Trophoblast cell (in vitro differentiated cells and primary cell): ENCODE measurements around the gene GLIPR1.
"Not testable (repeated sequence)": the region's sequence is repeated elsewhere in the genome, so short reads cannot be mapped to it uniquely, and the experiment has no call there.

Source experiments
- DNase-seq, 2 donors: peaks; one replicate each; pipeline ENCODE4 v3.0.0-alpha.2; 2016
- H2AFZ ChIP-seq: 2 replicates; pipeline ENCODE4 v1.6.1; 2013; ENCODE audit warnings: low read length, moderate library complexity, mild to moderate bottlenecking; ENCODE audit not compliant: insufficient read depth, poor library complexity
- H2AK5ac ChIP-seq: 2 replicates; pipeline ENCODE4 v1.6.1; 2013; ENCODE audit warnings: mild to moderate bottlenecking, low read length
- H2BK120ac ChIP-seq: 2 replicates; pipeline ENCODE4 v1.6.1; 2013; ENCODE audit warnings: low read length, mild to moderate bottlenecking, moderate library complexity; ENCODE audit not compliant: insufficient read depth, poor library complexity
- H2BK12ac ChIP-seq: 2 replicates; pipeline ENCODE4 v1.6.1; 2013; ENCODE audit warnings: mild to moderate bottlenecking, low read length, moderate library complexity
- H2BK5ac ChIP-seq: 2 replicates; pipeline ENCODE4 v1.6.1; 2013; ENCODE audit warnings: low read length, low read depth, moderate library complexity, mild to moderate bottlenecking; ENCODE audit not compliant: poor library complexity
- H3K14ac ChIP-seq: 2 replicates; pipeline ENCODE4 v1.6.1; 2013; ENCODE audit warnings: mild to moderate bottlenecking, low read length
- H3K18ac ChIP-seq: 2 replicates; pipeline ENCODE4 v1.6.1; 2013; ENCODE audit warnings: mild to moderate bottlenecking, low read length
- H3K23ac ChIP-seq: 2 replicates; pipeline ENCODE4 v1.6.1; 2013; ENCODE audit warnings: low read length
- H3K27ac ChIP-seq: 2 replicates; pipeline ENCODE4 v1.5.1; 2013; ENCODE audit warnings: low read depth, mild to moderate bottlenecking, inconsistent platforms, low read length, moderate library complexity
- H3K27me3 ChIP-seq: 2 replicates; pipeline ENCODE4 v1.6.1; 2013; ENCODE audit warnings: inconsistent platforms, mild to moderate bottlenecking, low read length, moderate library complexity; ENCODE audit not compliant: insufficient read depth
- H3K36me3 ChIP-seq, 2 experiments: 1 replicate in 1 of 2; 2 replicates in 1 of 2; pipeline ENCODE4 v1.6.1; 2013; ENCODE audit warnings: low read length in 2 of 2, mild to moderate bottlenecking in 2 of 2, moderate library complexity in 1 of 2; ENCODE audit not compliant: insufficient read depth in 2 of 2, control insufficient read depth in 1 of 2
- H3K4ac ChIP-seq: 2 replicates; pipeline ENCODE4 v1.6.1; 2013; ENCODE audit warnings: low read depth, mild to moderate bottlenecking, low read length, moderate library complexity
- H3K4me1 ChIP-seq, 2 experiments: 1 replicate in 1 of 2; 2 replicates in 1 of 2; pipeline ENCODE4 v1.6.1; 2013; ENCODE audit warnings: low read length in 2 of 2, mild to moderate bottlenecking in 2 of 2, moderate library complexity in 1 of 2; ENCODE audit not compliant: insufficient read depth in 2 of 2, control insufficient read depth in 1 of 2
- H3K4me2 ChIP-seq: 2 replicates; pipeline ENCODE4 v1.6.1; 2013; ENCODE audit warnings: inconsistent platforms, mild to moderate bottlenecking, low read length, moderate library complexity
- H3K4me3 ChIP-seq: 2 replicates; pipeline ENCODE4 v1.5.1; 2013; ENCODE audit warnings: mild to moderate bottlenecking, low read depth, low read length, inconsistent platforms
- H3K79me1 ChIP-seq: one replicate; pipeline ENCODE4 v1.6.1; 2013; ENCODE audit warnings: low read length
- H3K79me2 ChIP-seq: 2 replicates; pipeline ENCODE4 v1.6.1; 2013; ENCODE audit warnings: low read length, mild to moderate bottlenecking; ENCODE audit not compliant: control insufficient read depth, insufficient read depth, poor library complexity
- H3K9ac ChIP-seq: 2 replicates; pipeline ENCODE4 v1.6.1; 2013; ENCODE audit warnings: mild to moderate bottlenecking, low read length
- H3K9me3 ChIP-seq: 2 replicates; pipeline ENCODE4 v1.6.1; 2013; ENCODE audit warnings: low read depth, mild to moderate bottlenecking, control low read depth, inconsistent platforms, low read length; ENCODE audit not compliant: insufficient read depth
- H4K12ac ChIP-seq: 2 replicates; pipeline ENCODE4 v1.6.1; 2013; ENCODE audit warnings: low read depth, mild to moderate bottlenecking, low read length, moderate library complexity
- H4K8ac ChIP-seq: 2 replicates; pipeline ENCODE4 v1.6.1; 2013; ENCODE audit warnings: low read depth, mild to moderate bottlenecking, low read length, moderate library complexity
- H4K91ac ChIP-seq: one replicate; pipeline ENCODE4 v1.6.1; 2013; ENCODE audit warnings: low read depth, mild to moderate bottlenecking, low read length, moderate library complexity
- WGBS: extraction: QIAGEN DNeasy Blood & Tissue Kit; methylation state at CpG from one replicate; pipeline ENCODE4 v1.1.7; 2013; ENCODE audit warnings: missing lambda C conversion rate; ENCODE audit not compliant: insufficient read length, insufficient coverage; ENCODE audit errors: extremely low coverage; 5-methylcytosine and 5-hydroxymethylcytosine counted together

The GLIPR1 gene

DNA sequence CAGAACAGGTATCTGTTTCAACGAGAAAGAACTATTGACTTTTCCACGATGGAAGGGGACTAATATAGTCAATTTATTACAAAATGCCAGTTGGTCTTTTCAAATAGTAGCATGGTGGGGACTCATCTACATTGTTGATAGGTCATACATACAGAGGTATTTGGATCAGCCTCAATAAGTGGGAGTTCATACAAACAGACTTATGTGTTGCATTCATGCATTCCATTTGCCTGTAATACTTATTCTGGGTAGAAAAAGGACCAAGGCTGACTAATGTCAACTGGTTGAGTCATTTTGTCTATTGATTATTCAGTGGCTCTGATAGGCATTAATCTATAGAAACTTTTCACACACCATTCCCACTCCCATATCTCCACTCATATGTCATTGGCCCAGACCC is 41.5 kb upstream of the GLIPR1 start:
- H3K18ac ChIP-seq = no peak overlapping the region
- no peak overlapping the region for H4K12ac ChIP-seq
- no peak overlapping the region for H2AFZ ChIP-seq
- no peak overlapping the region for H4K8ac ChIP-seq
- H3K4me1 ChIP-seq = peaks cover 4 to 8% of the 10 kb centered on the region in 2 experiments
- H4K91ac ChIP-seq = no peak overlapping the region
- no peak overlapping the region for H3K4me2 ChIP-seq
- H3K14ac ChIP-seq = no peak overlapping the region
- H3K27me3 ChIP-seq = no peaks in the 10 kb centered on the region
- H3K27ac ChIP-seq = no peak overlapping the region
- H2BK5ac ChIP-seq = no peak overlapping the region
- no peak overlapping the region for H2AK5ac ChIP-seq
- no peak overlapping the region for H2BK12ac ChIP-seq
- H3K23ac ChIP-seq = no peak overlapping the region
- H3K79me1 ChIP-seq = peaks cover 2% of the 10 kb centered on the region
- H2BK120ac ChIP-seq = no peak overlapping the region
- DNase-seq = no peak
- no peaks in the 10 kb centered on the region for H3K79me2 ChIP-seq
- H3K36me3 ChIP-seq = no peaks in the 10 kb centered on the region
- H3K9ac ChIP-seq = no peak overlapping the region
- WGBS = no CpG with 5 or more reads among the region's 2 CpGs
- H3K9me3 ChIP-seq = peaks cover 2% of the 10 kb centered on the region
- H3K4ac ChIP-seq = no peak overlapping the region
- no peak overlapping the region for H3K4me3 ChIP-seq

DNA sequence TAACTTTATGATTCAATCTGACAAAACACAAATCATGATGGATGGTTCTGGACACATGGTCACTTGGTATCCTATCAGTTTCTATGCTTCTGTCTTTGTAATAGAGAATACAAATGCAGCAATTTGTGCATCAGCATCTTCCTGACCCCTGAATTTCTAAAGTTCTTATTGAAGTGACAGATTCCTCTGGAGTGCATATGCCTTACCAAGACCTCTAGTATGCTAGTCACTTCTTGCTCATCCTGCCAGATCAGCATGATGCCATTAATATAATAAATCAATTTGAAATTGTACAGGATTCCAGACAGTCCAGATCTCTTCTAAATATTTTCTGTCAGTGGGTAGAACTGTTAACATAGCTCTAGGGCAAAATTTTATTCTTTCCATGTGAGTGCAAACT is 40.6 kb upstream of the GLIPR1 start:
- no peak overlapping the region for H2AFZ ChIP-seq
- peaks cover 2% of the 10 kb centered on the region for H3K79me1 ChIP-seq
- H2AK5ac ChIP-seq = no peak overlapping the region
- DNase-seq = no peak
- H3K14ac ChIP-seq = no peak overlapping the region
- no peak overlapping the region for H3K27ac ChIP-seq
- no peak overlapping the region for H2BK12ac ChIP-seq
- H3K4me2 ChIP-seq = no peak overlapping the region
- H2BK120ac ChIP-seq = no peak overlapping the region
- no peaks in the 10 kb centered on the region for H3K36me3 ChIP-seq
- no peak overlapping the region for H3K4ac ChIP-seq
- peaks cover 2% of the 10 kb centered on the region for H3K9me3 ChIP-seq
- H3K79me2 ChIP-seq = no peaks in the 10 kb centered on the region
- H2BK5ac ChIP-seq = no peak overlapping the region
- no peak overlapping the region for H4K91ac ChIP-seq
- no peak overlapping the region for H3K4me3 ChIP-seq
- no peak overlapping the region for H3K23ac ChIP-seq
- H3K27me3 ChIP-seq = no peaks in the 10 kb centered on the region
- H3K18ac ChIP-seq = no peak overlapping the region
- no peak overlapping the region for H4K8ac ChIP-seq
- H4K12ac ChIP-seq = no peak overlapping the region
- H3K9ac ChIP-seq = no peak overlapping the region
- peaks cover 4 to 10% of the 10 kb centered on the region in 2 experiments for H3K4me1 ChIP-seq

DNA sequence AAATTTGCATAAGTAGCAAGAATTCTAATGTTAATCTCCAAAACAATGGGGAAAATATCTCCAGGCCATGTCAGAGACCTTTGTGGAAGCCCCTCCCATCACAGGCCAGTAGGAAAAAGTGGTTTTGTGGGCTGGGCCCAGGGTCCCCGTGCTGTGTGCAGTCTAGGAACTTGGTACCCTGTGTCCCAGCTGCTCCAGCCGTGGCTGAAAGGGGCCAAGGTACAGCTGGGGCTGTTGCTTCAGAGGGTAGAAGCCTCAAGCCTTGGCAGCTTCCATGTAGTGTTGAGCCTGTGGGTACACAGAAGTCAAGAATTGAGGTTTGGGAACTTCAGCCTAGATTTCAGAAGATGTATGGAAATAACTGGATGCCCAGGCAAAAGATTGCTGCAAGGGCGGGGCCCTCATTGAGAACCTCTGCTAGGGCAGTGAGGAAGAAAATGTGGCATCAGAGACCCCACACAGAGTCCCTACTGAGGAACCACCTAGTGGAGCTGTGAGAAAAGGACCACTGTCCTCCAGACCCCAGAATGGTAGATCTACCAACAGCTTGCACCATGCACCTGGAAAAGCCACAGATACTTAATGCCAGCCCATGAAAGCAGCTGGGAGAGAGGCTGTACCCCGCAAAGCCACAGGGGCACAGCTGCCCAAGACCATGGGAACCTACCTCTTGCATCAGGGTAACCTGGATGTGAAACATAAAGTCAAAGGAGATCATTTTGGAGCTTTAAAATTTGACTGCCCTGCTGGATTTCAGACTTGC is 38.7 kb upstream of the GLIPR1 start:
- H3K36me3 ChIP-seq, H4K8ac ChIP-seq, H4K91ac ChIP-seq, H3K79me1 ChIP-seq, H3K9me3 ChIP-seq, H3K18ac ChIP-seq, H3K14ac ChIP-seq, H3K79me2 ChIP-seq, DNase-seq, H3K4me2 ChIP-seq, H2BK120ac ChIP-seq, H3K9ac ChIP-seq, H3K4me3 ChIP-seq, H4K12ac ChIP-seq, H3K27ac ChIP-seq, H3K23ac ChIP-seq, H2AK5ac ChIP-seq, H2BK5ac ChIP-seq, H3K27me3 ChIP-seq, H3K4ac ChIP-seq, H2AFZ ChIP-seq, H2BK12ac ChIP-seq: not testable (repeated sequence)
- no CpG with 5 or more reads among the region's 4 CpGs for WGBS
- H3K4me1 ChIP-seq = peaks cover 4 to 10% of the 10 kb centered on the region in 2 experiments

DNA sequence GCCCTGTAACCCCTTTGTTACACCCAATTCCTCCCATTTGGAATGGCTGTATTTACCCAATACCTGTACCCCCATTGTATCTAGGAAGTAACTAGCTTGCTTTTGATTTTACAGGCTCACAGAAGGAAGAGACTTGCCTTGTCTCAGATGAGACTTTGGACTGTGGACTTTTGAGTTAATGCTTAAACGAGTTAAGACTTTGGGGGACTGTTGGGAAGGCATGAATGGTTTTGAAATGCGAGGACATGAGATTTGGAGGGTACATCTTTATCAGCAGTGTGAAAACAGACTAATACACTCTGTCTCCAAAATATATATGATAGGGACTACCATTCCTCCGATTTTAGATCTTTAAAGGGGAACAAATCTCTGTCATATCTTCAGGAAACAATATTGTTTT is 38.1 kb upstream of the GLIPR1 start:
- H3K4me3 ChIP-seq, H2AFZ ChIP-seq, H3K4me2 ChIP-seq, H3K9me3 ChIP-seq, H3K27me3 ChIP-seq, H2BK120ac ChIP-seq, H4K8ac ChIP-seq, H3K4ac ChIP-seq, H2BK12ac ChIP-seq, H4K91ac ChIP-seq, H4K12ac ChIP-seq, H3K18ac ChIP-seq, DNase-seq, H3K27ac ChIP-seq, H2BK5ac ChIP-seq, H3K14ac ChIP-seq, H3K36me3 ChIP-seq, H3K23ac ChIP-seq, H3K79me2 ChIP-seq, H3K79me1 ChIP-seq, H2AK5ac ChIP-seq, H3K9ac ChIP-seq: not testable (repeated sequence)
- no CpG with 5 or more reads among the region's 3 CpGs for WGBS
- peaks cover 4 to 10% of the 10 kb centered on the region in 2 experiments for H3K4me1 ChIP-seq
